ENCODE results near the gene TMIGD2. TPM values are rescaled to one million over a fixed set of nuclear protein-coding genes. Genes with fewer than 3 reads are reported as not detected.
"Not testable (repeated sequence)": the region's sequence is repeated elsewhere in the genome, so short reads cannot be mapped to it uniquely, and the experiment has no call there.

TMIGD2 gene
- total RNA-seq, 1 donor from 2014 or later, result not detected

DNA sequence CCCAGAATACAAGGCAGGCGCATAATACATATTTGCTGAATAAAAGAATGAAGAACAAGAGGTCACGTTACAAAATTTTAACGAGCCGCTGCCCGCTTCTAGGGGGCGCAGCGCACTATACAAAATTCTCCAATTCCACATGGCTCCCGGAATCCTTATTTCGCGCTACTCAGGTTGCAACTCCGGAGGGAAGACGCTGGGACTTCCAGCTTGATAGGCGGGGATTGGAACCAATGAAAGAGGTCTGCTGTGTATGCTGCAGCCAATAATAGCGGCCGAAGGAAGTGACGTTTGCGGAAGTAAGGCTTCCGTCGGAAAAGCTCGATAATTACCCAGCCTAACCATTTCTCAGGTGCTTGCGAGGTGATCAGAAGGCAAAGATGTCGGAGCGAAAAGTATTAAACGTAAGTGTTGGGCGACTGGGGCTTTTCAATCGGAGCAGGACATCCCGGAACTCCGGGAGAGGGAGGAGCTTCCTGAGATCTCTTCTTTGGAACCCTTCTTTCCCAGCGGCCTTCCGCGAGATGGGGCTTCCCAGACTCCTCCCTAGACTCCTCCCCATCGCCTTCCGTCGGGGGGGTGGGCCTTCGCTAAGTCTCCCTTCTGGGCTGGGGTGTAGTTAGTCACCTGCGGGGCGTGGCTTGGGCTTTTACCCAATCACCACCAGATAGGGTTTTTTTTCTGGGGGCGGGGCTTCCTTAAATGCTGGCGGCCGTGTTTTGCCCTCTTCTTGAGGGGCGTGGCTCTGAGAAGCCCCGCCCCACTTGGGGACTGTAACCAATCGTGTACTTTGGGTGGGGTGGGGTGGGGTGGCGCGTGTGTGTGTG is 55.2 kb downstream of the TMIGD2 start, which contains the start of gene YJU2:
TSS of gene YJU2 (plus strand) at position 314 of the 827 bp plus-strand sequence. CDS start at position 381, 67 bp downstream.
- no peaks in the 10 kb centered on the region for H3K9me3 Mint-ChIP-seq
- H3K27ac Mint-ChIP-seq, result peak within 1 kb of the TSS; percentile 96
- ChIA-PET POLR2A (interaction anchor here (0.5 to 1.7 kb wide), 34 partner anchors 9 to 1376 kb away, joined by 3 to 60 read pairs (median 4); partner anchors contain the start of genes APBA3, CHAF1A, DPP9 and EBI3), CTCF (interaction anchor here (0.7 to 1.8 kb wide), 4 partner anchors 13 to 261 kb away, joined by 3 to 7 read pairs (median 4); partner anchors contain the start of gene EEF2)
- peak within 1 kb of the TSS; percentile 90 for H3K4me3 Mint-ChIP-seq
- H3K27me3 Mint-ChIP-seq, result no peaks in the 10 kb centered on the region
- peaks cover 35% of the 10 kb centered on the region for H3K4me1 Mint-ChIP-seq
- intact Hi-C loops (cut with micrococcal nuclease), result loop anchor here (1.0 to 2.0 kb wide), 8 partner anchors 18 to 477 kb away; partner anchors contain the start of genes ANKRD24, CHAF1A, EBI3 and SIRT6
- H3K36me3 Mint-ChIP-seq (ENCODE audit: low read depth), result peaks cover 61% of the 10 kb centered on the region
- DNase-seq, result peak; percentile 89
- TF ChIP-seq, protein P1, sequence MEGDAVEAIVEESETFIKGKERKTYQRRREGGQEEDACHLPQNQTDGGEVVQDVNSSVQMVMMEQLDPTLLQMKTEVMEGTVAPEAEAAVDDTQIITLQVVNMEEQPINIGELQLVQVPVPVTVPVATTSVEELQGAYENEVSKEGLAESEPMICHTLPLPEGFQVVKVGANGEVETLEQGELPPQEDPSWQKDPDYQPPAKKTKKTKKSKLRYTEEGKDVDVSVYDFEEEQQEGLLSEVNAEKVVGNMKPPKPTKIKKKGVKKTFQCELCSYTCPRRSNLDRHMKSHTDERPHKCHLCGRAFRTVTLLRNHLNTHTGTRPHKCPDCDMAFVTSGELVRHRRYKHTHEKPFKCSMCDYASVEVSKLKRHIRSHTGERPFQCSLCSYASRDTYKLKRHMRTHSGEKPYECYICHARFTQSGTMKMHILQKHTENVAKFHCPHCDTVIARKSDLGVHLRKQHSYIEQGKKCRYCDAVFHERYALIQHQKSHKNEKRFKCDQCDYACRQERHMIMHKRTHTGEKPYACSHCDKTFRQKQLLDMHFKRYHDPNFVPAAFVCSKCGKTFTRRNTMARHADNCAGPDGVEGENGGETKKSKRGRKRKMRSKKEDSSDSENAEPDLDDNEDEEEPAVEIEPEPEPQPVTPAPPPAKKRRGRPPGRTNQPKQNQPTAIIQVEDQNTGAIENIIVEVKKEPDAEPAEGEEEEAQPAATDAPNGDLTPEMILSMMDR (IDR thresholded peaks at IDR 0.05), result no peak
- ATAC-seq (ENCODE audit: low read depth), result peak; percentile 96

DNA sequence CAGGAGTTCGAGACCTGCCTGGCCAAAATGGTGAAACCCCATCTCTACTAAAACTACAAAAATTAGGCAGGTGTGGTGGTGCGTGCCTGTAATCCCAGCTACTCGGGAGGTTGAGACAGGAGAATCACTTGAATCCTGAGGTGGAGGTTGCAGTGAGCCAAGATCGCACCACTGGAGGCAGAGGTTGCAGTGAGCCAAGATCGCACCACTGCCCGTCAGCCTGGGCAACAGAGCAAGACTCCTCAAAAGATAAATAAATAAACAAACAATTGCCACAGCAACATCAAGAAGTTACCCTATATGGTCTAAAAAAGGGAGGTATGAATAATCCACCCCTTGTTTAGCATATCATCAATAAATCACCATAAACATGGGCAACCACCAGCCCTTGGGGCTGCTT is 56.3 kb downstream of the TMIGD2 start:
- DNase-seq; H3K9me3 Mint-ChIP-seq; ATAC-seq (ENCODE audit: low read depth); H3K27me3 Mint-ChIP-seq; H3K4me3 Mint-ChIP-seq; CTCF ChIA-PET: not testable (repeated sequence)
- peaks cover 42% of the 10 kb centered on the region for H3K4me1 Mint-ChIP-seq
- H3K36me3 Mint-ChIP-seq (ENCODE audit: low read depth), result peaks cover 52% of the 10 kb centered on the region
- POLR2A ChIA-PET, result interaction anchor here (1.7 kb wide), 1 partner anchor 82 kb away, joined by 5 read pairs; no protein-coding TSS in a partner anchor
- H3K27ac Mint-ChIP-seq, result peak overlapping the region; percentile 96
- intact Hi-C loops (cut with micrococcal nuclease), result loop anchor here (2.0 kb wide), 1 partner anchor 179 kb away; the partner anchor contains the start of gene ZBTB7A

Other genes starting within 250 kb of the TMIGD2 start
- gene ZBTB7A, start 235.5 kb downstream of the TMIGD2 start, total RNA-seq, result 44.5 and 49.2 TPM in 2 replicates
- 126 TPM in 2 replicates for gene MAP2K2, start 178.3 kb downstream of the TMIGD2 start, total RNA-seq
- gene CREB3L3, start 148.8 kb downstream of the TMIGD2 start, total RNA-seq, result not detected in 2 replicates
- 34.1 and 36.8 TPM in 2 replicates for gene SIRT6, start 119.8 kb downstream of the TMIGD2 start, total RNA-seq
- 0.42 and 0.49 TPM in 2 replicates for gene ANKRD24, start 119.7 kb downstream of the TMIGD2 start, total RNA-seq
- gene EBI3, start 72.9 kb downstream of the TMIGD2 start, total RNA-seq, result 177 and 186 TPM in 2 replicates
- 40.7 and 43.0 TPM in 2 replicates for gene YJU2, start 55.3 kb downstream of the TMIGD2 start, total RNA-seq
- gene SHD, start 23.1 kb downstream of the TMIGD2 start, total RNA-seq, result not detected in 2 replicates
- 1.4 and 2.6 TPM in 2 replicates for gene FSD1, start 2.2 kb upstream of the TMIGD2 start, total RNA-seq
- gene STAP2, start 36.4 kb upstream of the TMIGD2 start, total RNA-seq, result 1.1 and 1.3 TPM in 2 replicates
- 25.2 and 29.8 TPM in 2 replicates for gene MPND, start 41.2 kb upstream of the TMIGD2 start, total RNA-seq
- gene SH3GL1, start 98.2 kb upstream of the TMIGD2 start, total RNA-seq, result 33.8 and 43.7 TPM in 2 replicates
- 13.9 and 19.2 TPM in 2 replicates for gene CHAF1A, start 100.3 kb upstream of the TMIGD2 start, total RNA-seq
- 54.3 and 58.2 TPM in 2 replicates for gene UBXN6, start 155.4 kb upstream of the TMIGD2 start, total RNA-seq
- gene HDGFL2, start 169.9 kb upstream of the TMIGD2 start, total RNA-seq, result 44.9 and 49.7 TPM in 2 replicates
- not detected in 2 replicates for gene PLIN4, start 216.1 kb upstream of the TMIGD2 start, total RNA-seq
- 0.17 and 0.33 TPM in 2 replicates for gene PLIN5, start 232.8 kb upstream of the TMIGD2 start, total RNA-seq
- 0.42 and 2.0 TPM in 2 replicates for gene LRG1, start 237.6 kb upstream of the TMIGD2 start, total RNA-seq